Metanephros (tissue), 1 donor: ENCODE results near the gene RASSF10. TPM values are rescaled to one million over a fixed set of nuclear protein-coding genes. Genes with fewer than 3 reads are reported as not detected.

Experiments used
- total RNA-seq: library from RNA; depleted of rRNA; stranded (reverse); fragments of >200 nt; gene quantifications from one replicate; pipeline ENCODE4 v1.2.3, GENCODE V29; 2014

Gene RASSF10
- total RNA-seq: 32.9 TPM

DNA sequence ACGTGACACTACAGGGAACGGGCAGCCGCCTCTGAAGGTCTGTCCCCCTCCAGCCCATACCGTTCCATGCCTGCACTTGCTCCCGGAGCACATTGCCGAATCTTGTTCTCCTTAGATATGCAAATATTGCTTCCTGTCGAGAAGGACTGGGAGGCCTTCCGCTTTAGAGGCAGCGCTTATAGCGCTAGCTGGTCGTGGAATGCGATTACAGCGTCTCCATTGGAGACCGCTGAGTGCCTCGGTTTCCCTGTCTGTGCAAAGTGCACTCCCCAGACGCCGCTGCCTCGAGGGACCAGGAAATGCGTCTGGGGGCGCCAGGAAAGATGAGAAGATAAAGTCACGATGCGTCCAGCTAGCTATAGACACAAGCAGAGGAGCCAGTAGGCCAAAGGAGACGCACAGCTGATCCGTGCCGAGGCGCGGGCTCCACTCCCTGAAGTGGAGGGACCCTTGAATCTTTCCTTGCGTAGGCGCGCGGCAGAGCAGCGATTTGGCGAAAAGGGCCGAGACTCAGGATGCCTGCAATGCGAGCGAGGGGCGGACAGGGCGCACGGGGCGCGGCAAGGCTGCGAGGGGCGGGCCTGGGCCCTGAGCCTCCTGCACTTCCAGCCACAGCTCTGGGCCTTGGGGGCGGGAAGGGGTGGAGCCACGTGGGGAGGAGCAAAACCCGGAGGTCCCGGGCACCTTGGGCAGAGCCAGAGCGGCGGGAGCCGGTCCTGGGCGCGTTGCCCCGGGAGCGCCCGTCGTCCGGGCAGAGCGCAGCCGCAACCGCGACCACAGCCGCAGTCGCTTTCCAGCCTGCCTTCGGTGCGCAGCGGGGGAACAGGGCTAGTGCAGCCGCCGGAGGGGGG lies at the start of gene RASSF10:
RASSF10 (plus strand) TSS at position 692 of the 851 bp plus-strand sequence. CDS start 261 bp downstream, outside the sequence.

